ENCODE measurements around the gene CNGB1. TPM values are rescaled to one million over a fixed set of nuclear protein-coding genes. Genes with fewer than 3 reads are reported as not detected.

The CNGB1 gene
- polyA plus RNA-seq, 1 of the 3 experiments (the other 2 are of a cell fraction) = 0.05 TPM

- Histone ChIP-seq H3K36me3 (replicated peaks in 1 of 2; ENCODE audit: control insufficient read depth in 1 of 2, insufficient read depth in 2 of 2, low read length in 1 of 2) (peaks cover 0 to 35% of the 10 kb centered on the region in 2 experiments), H3K27me3 (ENCODE audit: insufficient read depth) (no peaks in the 10 kb centered on the region), H2AFZ (ENCODE audit: low read depth) (no peak overlapping the region), H3K9me2 (no peaks in the 10 kb centered on the region), H3K4me2 (no peak overlapping the region), H4K20me1 (ENCODE audit: insufficient read depth) (0 out of 2 replicates have a peak, but pooled peaks cover 6% of the 10 kb centered on the region), H3K79me2 (ENCODE audit: insufficient read depth) (peaks cover 17% of the 10 kb centered on the region), H3K4me3 (ENCODE audit: low read depth in 2 of 2, low read length in 1 of 2) (no peak overlapping the region), H3F3A (replicated peaks; ENCODE audit: insufficient read depth) (no peaks in the 10 kb centered on the region), H3K4me1 (ENCODE audit: control insufficient read depth in 1 of 2, insufficient read depth in 2 of 2, low read depth in 1 of 2, low read length in 1 of 2) (peaks cover 0 to 10% of the 10 kb centered on the region in 2 experiments; a peak in 1 of 4 replicates), H3K27ac (ENCODE audit: low read depth in 2 of 2, low read length in 1 of 2) (no peak overlapping the region), H3K9me3 (no peaks in the 10 kb centered on the region), H3K9ac (no peak overlapping the region)
- CTCF ChIA-PET = no interaction called here
- DNase-seq = peak; percentile 64
- POLR2A ChIA-PET = no interaction called here
- TF ChIP-seq RAD21 (IDR thresholded peaks at IDR 0.05; ENCODE audit: low read length) = peak; percentile 41; the same call in 1 of the 2 replicates
- no peak for TF ChIP-seq CHD2 (IDR thresholded peaks at IDR 0.05; ENCODE audit: low read length, partially characterized antibody)
- no peak for TF ChIP-seq IRF3 (IDR thresholded peaks at IDR 0.05; ENCODE audit: low read depth, low read length)
- no peak for TF ChIP-seq FOSL2 (IDR thresholded peaks at IDR 0.05; ENCODE audit: borderline replicate concordance, low read depth)
- no peak for TF ChIP-seq NFIC (IDR thresholded peaks at IDR 0.05; ENCODE audit: borderline replicate concordance)
- TF ChIP-seq USF2 (IDR thresholded peaks at IDR 0.05; ENCODE audit: borderline replicate concordance, low read depth, low read length) = no peak
- TF ChIP-seq SMC3 (IDR thresholded peaks at IDR 0.05; ENCODE audit: low read depth, low read length) = peak; percentile 33; the same call in 1 of the 2 replicates
- no peak for TF ChIP-seq REST (IDR thresholded peaks at IDR 0.05; ENCODE audit: low read depth, low read length)
- no peak for TF ChIP-seq SIN3A (IDR thresholded peaks at IDR 0.05; ENCODE audit: borderline replicate concordance, low read depth, low read length)
- no peak for TF ChIP-seq RFX5 (IDR thresholded peaks at IDR 0.05; ENCODE audit: low read length)
- TF ChIP-seq, protein P1, sequence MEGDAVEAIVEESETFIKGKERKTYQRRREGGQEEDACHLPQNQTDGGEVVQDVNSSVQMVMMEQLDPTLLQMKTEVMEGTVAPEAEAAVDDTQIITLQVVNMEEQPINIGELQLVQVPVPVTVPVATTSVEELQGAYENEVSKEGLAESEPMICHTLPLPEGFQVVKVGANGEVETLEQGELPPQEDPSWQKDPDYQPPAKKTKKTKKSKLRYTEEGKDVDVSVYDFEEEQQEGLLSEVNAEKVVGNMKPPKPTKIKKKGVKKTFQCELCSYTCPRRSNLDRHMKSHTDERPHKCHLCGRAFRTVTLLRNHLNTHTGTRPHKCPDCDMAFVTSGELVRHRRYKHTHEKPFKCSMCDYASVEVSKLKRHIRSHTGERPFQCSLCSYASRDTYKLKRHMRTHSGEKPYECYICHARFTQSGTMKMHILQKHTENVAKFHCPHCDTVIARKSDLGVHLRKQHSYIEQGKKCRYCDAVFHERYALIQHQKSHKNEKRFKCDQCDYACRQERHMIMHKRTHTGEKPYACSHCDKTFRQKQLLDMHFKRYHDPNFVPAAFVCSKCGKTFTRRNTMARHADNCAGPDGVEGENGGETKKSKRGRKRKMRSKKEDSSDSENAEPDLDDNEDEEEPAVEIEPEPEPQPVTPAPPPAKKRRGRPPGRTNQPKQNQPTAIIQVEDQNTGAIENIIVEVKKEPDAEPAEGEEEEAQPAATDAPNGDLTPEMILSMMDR (IDR thresholded peaks at IDR 0.05) = peak; percentile 48
- TF ChIP-seq POLR2AphosphoS5 (IDR thresholded peaks at IDR 0.05; ENCODE audit: low read depth, low read length) = no peak
- TF ChIP-seq EZH2phosphoT487 (IDR thresholded peaks at IDR 0.05; ENCODE audit: borderline replicate concordance, low read depth) = no peak
- 41% methylated on average over 4 of the region's 4 CpGs for WGBS (ENCODE audit: low lambda C conversion rate)
Observed at GRCh38 chr16:57994778-57995177, 23.9 kb upstream of the CNGB1 start.

Measured in SK-N-SH (cell line).